ENCODE data around the gene ZNF358. TPM values are rescaled to one million over a fixed set of nuclear protein-coding genes. Genes with fewer than 3 reads are reported as not detected.

Gene ZNF358
- total and polyA plus RNA-seq, 10 of the 15 experiments (the other 5 are each of a cell fraction or from before 2014, with no cell fraction given), result 0.09 to 6.3 (median 1.9) TPM; not detected in 1

GRCh38 chr19:7535047-7535997 is 19.4 kb downstream of the ZNF358 start, which contains the start of gene PNPLA6 (continued):
- TF ChIP-seq CEBPZ (IDR thresholded peaks at IDR 0.05; ENCODE audit: low read depth, low read length) (no peak), JUND (IDR thresholded peaks at IDR 0.05; ENCODE audit: low read depth, low read length) (0 out of 2 replicates have a peak, but pooled peaks have one; percentile 51), SUZ12 (IDR thresholded peaks at IDR 0.05; ENCODE audit: unreplicated experiment) (no peak), BMI1 (IDR thresholded peaks at IDR 0.05; ENCODE audit: borderline replicate concordance) (no peak), ZBTB4 (CRISPR knock-in tag; IDR thresholded peaks at IDR 0.05) (no peak), SP1 (IDR thresholded peaks at IDR 0.05; ENCODE audit: low read depth, low read length) (peak; percentile 20), EGR1 (IDR thresholded peaks at IDR 0.05; ENCODE audit: borderline replicate concordance in 1 of 2, low read depth in 2 of 2, low read length in 2 of 2) (peak; percentile 19 to 96; a peak in 2 of 3 replicates), NKRF (conservative IDR thresholded peaks at IDR 0.05) (peak; percentile 70), ZNF384 (IDR thresholded peaks at IDR 0.05; ENCODE audit: borderline replicate concordance, low read depth, low read length) (no peak), BHLHE40 (IDR thresholded peaks at IDR 0.05; ENCODE audit: borderline replicate concordance in 1 of 2, low read depth in 2 of 2, low read length in 1 of 2) (peak; percentile 59 to 89), CBX5 (IDR thresholded peaks at IDR 0.05; ENCODE audit: low read depth) (no peak), ZNF24 (IDR thresholded peaks at IDR 0.05) (peak; percentile 44; the same call in 1 of the 2 replicates), CHD2 (IDR thresholded peaks at IDR 0.05; ENCODE audit: borderline replicate concordance, low read depth, low read length) (peak; percentile 85), PML (IDR thresholded peaks at IDR 0.05; ENCODE audit: low read length) (no peak), NR2C1 (IDR thresholded peaks at IDR 0.05) (peak; percentile 75), TAF1 (IDR thresholded peaks at IDR 0.05; ENCODE audit: borderline replicate concordance, low read depth, low read length) (no peak), PKNOX1 (IDR thresholded peaks at IDR 0.05) (peak; percentile 55; the same call in 1 of the 2 replicates), ZSCAN29 (IDR thresholded peaks at IDR 0.05) (no peak), YBX1 (IDR thresholded peaks at IDR 0.05) (no peak)

Measured in GM12878 (cell line).